Measurements from ENCODE around the gene ALDOA. TPM values are rescaled to one million over a fixed set of nuclear protein-coding genes. Genes with fewer than 3 reads are reported as not detected.

ALDOA gene
- total RNA-seq, 1 donor from 2014 or later: 1,497 TPM

GRCh38 chr16:30079480-30079879, 13.9 kb downstream of the ALDOA start:
- Histone ChIP-seq H3K4me3 (ENCODE audit: low read length in 3 of 3) (no peak overlapping the region), H3K9me3 (ENCODE audit: control insufficient read depth in 3 of 3, low read length in 3 of 3) (no peaks in the 10 kb centered on the region), H3K9ac (ENCODE audit: low read depth in 1 of 3, low read length in 3 of 3) (no peak overlapping the region), H3K36me3 (ENCODE audit: control insufficient read depth in 3 of 3, insufficient read depth in 3 of 3, low read length in 3 of 3) (peaks cover 52 to 57% (median 55%) of the 10 kb centered on the region in 3 donors), H3K27me3 (ENCODE audit: control insufficient read depth in 3 of 3, insufficient read depth in 3 of 3, low read length in 3 of 3) (no peaks in the 10 kb centered on the region), H3K4me1 (ENCODE audit: control insufficient read depth in 3 of 3, insufficient read depth in 3 of 3, low read length in 3 of 3) (peaks cover 25 to 33% (median 26%) of the 10 kb centered on the region in 3 donors), H3K27ac (ENCODE audit: low read depth, low read length) (no peak overlapping the region)

- Histone ChIP-seq H3K4me1 (ENCODE audit: control insufficient read depth in 3 of 3, insufficient read depth in 3 of 3, low read length in 3 of 3) (peaks cover 9 to 11% (median 10%) of the 10 kb centered on the region in 3 donors), H3K36me3 (ENCODE audit: control insufficient read depth in 3 of 3, insufficient read depth in 3 of 3, low read length in 3 of 3) (peaks cover 60 to 61% (median 60%) of the 10 kb centered on the region in 3 donors), H3K27ac (ENCODE audit: low read depth, low read length) (no peak overlapping the region)
Measured at GRCh38 chr16:30082545-30083090, 17.1 kb downstream of the ALDOA start.

GRCh38 chr16:30083216-30084055, 17.9 kb downstream of the ALDOA start:
- H3K4me3 ChIP-seq (ENCODE audit: low read length in 3 of 3): no peak overlapping the region
- H3K9ac ChIP-seq (ENCODE audit: low read depth in 1 of 3, low read length in 3 of 3): no peak overlapping the region
- H3K27me3 ChIP-seq (ENCODE audit: control insufficient read depth in 3 of 3, insufficient read depth in 3 of 3, low read length in 3 of 3): no peaks in the 10 kb centered on the region
- H3K36me3 ChIP-seq (ENCODE audit: control insufficient read depth in 3 of 3, insufficient read depth in 3 of 3, low read length in 3 of 3): peaks cover 52 to 53% (median 53%) of the 10 kb centered on the region in 3 donors
- no peak overlapping the region for H3K27ac ChIP-seq (ENCODE audit: low read depth, low read length)
- no peaks in the 10 kb centered on the region for H3K9me3 ChIP-seq (ENCODE audit: control insufficient read depth in 3 of 3, low read length in 3 of 3)
- H3K4me1 ChIP-seq (ENCODE audit: control insufficient read depth in 3 of 3, insufficient read depth in 3 of 3, low read length in 3 of 3): peaks cover 4 to 5% (median 5%) of the 10 kb centered on the region in 3 donors

More at GRCh38 chr16:30082545-30083090, 17.1 kb downstream of the ALDOA start:
- no peaks in the 10 kb centered on the region for H3K27me3 ChIP-seq (ENCODE audit: control insufficient read depth in 3 of 3, insufficient read depth in 3 of 3, low read length in 3 of 3)
- no peaks in the 10 kb centered on the region for H3K9me3 ChIP-seq (ENCODE audit: control insufficient read depth in 3 of 3, low read length in 3 of 3)
- no peak overlapping the region for H3K9ac ChIP-seq (ENCODE audit: low read depth in 1 of 3, low read length in 3 of 3)
- no peak overlapping the region for H3K4me3 ChIP-seq (ENCODE audit: low read length in 3 of 3)

GRCh38 chr16:30084096-30084815, 18.7 kb downstream of the ALDOA start:
- Histone ChIP-seq H3K4me3 (ENCODE audit: low read length in 3 of 3) (no peak overlapping the region), H3K9me3 (ENCODE audit: control insufficient read depth in 3 of 3, low read length in 3 of 3) (no peaks in the 10 kb centered on the region), H3K9ac (ENCODE audit: low read depth in 1 of 3, low read length in 3 of 3) (no peak overlapping the region), H3K27ac (ENCODE audit: low read depth, low read length) (peak overlapping the region; percentile 36), H3K27me3 (ENCODE audit: control insufficient read depth in 3 of 3, insufficient read depth in 3 of 3, low read length in 3 of 3) (no peaks in the 10 kb centered on the region), H3K36me3 (ENCODE audit: control insufficient read depth in 3 of 3, insufficient read depth in 3 of 3, low read length in 3 of 3) (peaks cover 46 to 48% (median 48%) of the 10 kb centered on the region in 3 donors), H3K4me1 (ENCODE audit: control insufficient read depth in 3 of 3, insufficient read depth in 3 of 3, low read length in 3 of 3) (peaks cover 0 to 5% (median 5%) of the 10 kb centered on the region in 3 donors)

GRCh38 chr16:30084816-30085159, 19.2 kb downstream of the ALDOA start:
- H3K9ac ChIP-seq (ENCODE audit: low read depth in 1 of 3, low read length in 3 of 3): no peak overlapping the region
- H3K27me3 ChIP-seq (ENCODE audit: control insufficient read depth in 3 of 3, insufficient read depth in 3 of 3, low read length in 3 of 3): no peaks in the 10 kb centered on the region
- no peaks in the 10 kb centered on the region for H3K9me3 ChIP-seq (ENCODE audit: control insufficient read depth in 3 of 3, low read length in 3 of 3)
- H3K27ac ChIP-seq (ENCODE audit: low read depth, low read length): peak overlapping the region; percentile 36
- H3K36me3 ChIP-seq (ENCODE audit: control insufficient read depth in 3 of 3, insufficient read depth in 3 of 3, low read length in 3 of 3): peaks cover 43 to 46% (median 43%) of the 10 kb centered on the region in 3 donors
- H3K4me3 ChIP-seq (ENCODE audit: low read length in 3 of 3): no peak overlapping the region
- H3K4me1 ChIP-seq (ENCODE audit: control insufficient read depth in 3 of 3, insufficient read depth in 3 of 3, low read length in 3 of 3): peaks cover 0 to 5% (median under 1%) of the 10 kb centered on the region in 3 donors

- Histone ChIP-seq H3K4me1 (ENCODE audit: control insufficient read depth in 3 of 3, insufficient read depth in 3 of 3, low read length in 3 of 3) (peaks cover 0 to 5% (median 2%) of the 10 kb centered on the region in 3 donors), H3K9me3 (ENCODE audit: control insufficient read depth in 3 of 3, low read length in 3 of 3) (no peaks in the 10 kb centered on the region), H3K27ac (ENCODE audit: low read depth, low read length) (peak overlapping the region; percentile 10), H3K27me3 (ENCODE audit: control insufficient read depth in 3 of 3, insufficient read depth in 3 of 3, low read length in 3 of 3) (no peaks in the 10 kb centered on the region), H3K9ac (ENCODE audit: low read depth in 1 of 3, low read length in 3 of 3) (peak overlapping the region in 1 of 3 donors; percentile 8), H3K36me3 (ENCODE audit: control insufficient read depth in 3 of 3, insufficient read depth in 3 of 3, low read length in 3 of 3) (peaks cover 41 to 46% (median 42%) of the 10 kb centered on the region in 3 donors), H3K4me3 (ENCODE audit: low read length in 3 of 3) (no peak overlapping the region)
Measured at GRCh38 chr16:30085247-30085646, 19.7 kb downstream of the ALDOA start.

- Histone ChIP-seq H3K4me3 (ENCODE audit: low read length in 3 of 3) (no peak overlapping the region), H3K27ac (ENCODE audit: low read depth, low read length) (peak overlapping the region; percentile 10), H3K36me3 (ENCODE audit: control insufficient read depth in 3 of 3, insufficient read depth in 3 of 3, low read length in 3 of 3) (peaks cover 39 to 43% (median 40%) of the 10 kb centered on the region in 3 donors), H3K27me3 (ENCODE audit: control insufficient read depth in 3 of 3, insufficient read depth in 3 of 3, low read length in 3 of 3) (no peaks in the 10 kb centered on the region), H3K4me1 (ENCODE audit: control insufficient read depth in 3 of 3, insufficient read depth in 3 of 3, low read length in 3 of 3) (peaks cover 0 to 8% (median 6%) of the 10 kb centered on the region in 3 donors), H3K9ac (ENCODE audit: low read depth in 1 of 3, low read length in 3 of 3) (peak overlapping the region in 1 of 3 donors; percentile 8), H3K9me3 (ENCODE audit: control insufficient read depth in 3 of 3, low read length in 3 of 3) (no peaks in the 10 kb centered on the region)
Measured at GRCh38 chr16:30085820-30086219, 20.3 kb downstream of the ALDOA start.

GRCh38 chr16:30086291-30087140, 21.0 kb downstream of the ALDOA start:
- H3K27ac ChIP-seq (ENCODE audit: low read depth, low read length): no peak overlapping the region

GRCh38 chr16:30087181-30087898, 21.8 kb downstream of the ALDOA start:
- H3K36me3 ChIP-seq (ENCODE audit: control insufficient read depth in 3 of 3, insufficient read depth in 3 of 3, low read length in 3 of 3): peaks cover 28 to 31% (median 30%) of the 10 kb centered on the region in 3 donors
- peaks cover 5 to 18% (median 17%) of the 10 kb centered on the region in 3 donors for H3K4me1 ChIP-seq (ENCODE audit: control insufficient read depth in 3 of 3, insufficient read depth in 3 of 3, low read length in 3 of 3)
- no peaks in the 10 kb centered on the region for H3K27me3 ChIP-seq (ENCODE audit: control insufficient read depth in 3 of 3, insufficient read depth in 3 of 3, low read length in 3 of 3)
- no peak overlapping the region for H3K9ac ChIP-seq (ENCODE audit: low read depth in 1 of 3, low read length in 3 of 3)
- H3K27ac ChIP-seq (ENCODE audit: low read depth, low read length): no peak overlapping the region
- H3K9me3 ChIP-seq (ENCODE audit: control insufficient read depth in 3 of 3, low read length in 3 of 3): no peaks in the 10 kb centered on the region
- no peak overlapping the region for H3K4me3 ChIP-seq (ENCODE audit: low read length in 3 of 3)

More at GRCh38 chr16:30086291-30087140, 21.0 kb downstream of the ALDOA start:
- peaks cover 0 to 10% (median 10%) of the 10 kb centered on the region in 3 donors for H3K4me1 ChIP-seq (ENCODE audit: control insufficient read depth in 3 of 3, insufficient read depth in 3 of 3, low read length in 3 of 3)
- peaks cover 34 to 36% (median 34%) of the 10 kb centered on the region in 3 donors for H3K36me3 ChIP-seq (ENCODE audit: control insufficient read depth in 3 of 3, insufficient read depth in 3 of 3, low read length in 3 of 3)
- H3K4me3 ChIP-seq (ENCODE audit: low read length in 3 of 3): no peak overlapping the region
- no peak overlapping the region for H3K9ac ChIP-seq (ENCODE audit: low read depth in 1 of 3, low read length in 3 of 3)
- H3K9me3 ChIP-seq (ENCODE audit: control insufficient read depth in 3 of 3, low read length in 3 of 3): no peaks in the 10 kb centered on the region
- H3K27me3 ChIP-seq (ENCODE audit: control insufficient read depth in 3 of 3, insufficient read depth in 3 of 3, low read length in 3 of 3): no peaks in the 10 kb centered on the region

Data from skeletal muscle tissue (tissue), 4 donors.